ENCODE measurements around the gene DUSP9.

Gene DUSP9

GRCh38 chrX:153639177-153640044 lies 7.6 kb upstream of the DUSP9 start:
- no peak for TF ChIP-seq CTCF (IDR thresholded peaks at IDR 0.05; ENCODE audit: insufficient read depth, low read depth, low read length, missing control alignments)

GRCh38 chrX:153640045-153640686 lies 6.8 kb upstream of the DUSP9 start:
- no peak for TF ChIP-seq CTCF (IDR thresholded peaks at IDR 0.05; ENCODE audit: insufficient read depth, low read depth, low read length, missing control alignments)
- DNase-seq (ENCODE audit: low read depth): no peak

More at GRCh38 chrX:153639177-153640044, 7.6 kb upstream of the DUSP9 start:
- DNase-seq (ENCODE audit: low read depth): no peak
- H3K4me3 ChIP-seq (ENCODE audit: low read length): no peak overlapping the region

GRCh38 chrX:153640736-153641575 lies 6.0 kb upstream of the DUSP9 start:
- no peak overlapping the region for H3K4me3 ChIP-seq (ENCODE audit: low read length)
- DNase-seq (ENCODE audit: low read depth): no peak
- no peak for TF ChIP-seq CTCF (IDR thresholded peaks at IDR 0.05; ENCODE audit: insufficient read depth, low read depth, low read length, missing control alignments)

More at GRCh38 chrX:153640045-153640686, 6.8 kb upstream of the DUSP9 start:
- H3K4me3 ChIP-seq (ENCODE audit: low read length): no peak overlapping the region

- no peak for TF ChIP-seq CTCF (IDR thresholded peaks at IDR 0.05; ENCODE audit: insufficient read depth, low read depth, low read length, missing control alignments)
- DNase-seq (ENCODE audit: low read depth): no peak
- H3K4me3 ChIP-seq (ENCODE audit: low read length): no peak overlapping the region
These were observed 5.4 kb upstream of the DUSP9 start for GRCh38 chrX:153641627-153642026.

GRCh38 chrX:153642051-153642654 lies 4.8 kb upstream of the DUSP9 start:
- H3K4me3 ChIP-seq (ENCODE audit: low read length): no peak overlapping the region
- no peak for DNase-seq (ENCODE audit: low read depth)
- no peak for TF ChIP-seq CTCF (IDR thresholded peaks at IDR 0.05; ENCODE audit: insufficient read depth, low read depth, low read length, missing control alignments)

- DNase-seq (ENCODE audit: low read depth): no peak
- TF ChIP-seq CTCF (IDR thresholded peaks at IDR 0.05; ENCODE audit: insufficient read depth, low read depth, low read length, missing control alignments): no peak
- H3K4me3 ChIP-seq (ENCODE audit: low read length): no peak overlapping the region
These were observed 4.2 kb upstream of the DUSP9 start for GRCh38 chrX:153642655-153643430.

Measured in epithelial cell of esophagus (primary cell).